Right hindlimb (tissue), 1 donor: ENCODE results near the gene SSBP1.

ENCODE experiments used
- DNase-seq: peaks from one replicate; pipeline ENCODE4 v3.0.0-alpha.2; 2018

Gene SSBP1

DNA sequence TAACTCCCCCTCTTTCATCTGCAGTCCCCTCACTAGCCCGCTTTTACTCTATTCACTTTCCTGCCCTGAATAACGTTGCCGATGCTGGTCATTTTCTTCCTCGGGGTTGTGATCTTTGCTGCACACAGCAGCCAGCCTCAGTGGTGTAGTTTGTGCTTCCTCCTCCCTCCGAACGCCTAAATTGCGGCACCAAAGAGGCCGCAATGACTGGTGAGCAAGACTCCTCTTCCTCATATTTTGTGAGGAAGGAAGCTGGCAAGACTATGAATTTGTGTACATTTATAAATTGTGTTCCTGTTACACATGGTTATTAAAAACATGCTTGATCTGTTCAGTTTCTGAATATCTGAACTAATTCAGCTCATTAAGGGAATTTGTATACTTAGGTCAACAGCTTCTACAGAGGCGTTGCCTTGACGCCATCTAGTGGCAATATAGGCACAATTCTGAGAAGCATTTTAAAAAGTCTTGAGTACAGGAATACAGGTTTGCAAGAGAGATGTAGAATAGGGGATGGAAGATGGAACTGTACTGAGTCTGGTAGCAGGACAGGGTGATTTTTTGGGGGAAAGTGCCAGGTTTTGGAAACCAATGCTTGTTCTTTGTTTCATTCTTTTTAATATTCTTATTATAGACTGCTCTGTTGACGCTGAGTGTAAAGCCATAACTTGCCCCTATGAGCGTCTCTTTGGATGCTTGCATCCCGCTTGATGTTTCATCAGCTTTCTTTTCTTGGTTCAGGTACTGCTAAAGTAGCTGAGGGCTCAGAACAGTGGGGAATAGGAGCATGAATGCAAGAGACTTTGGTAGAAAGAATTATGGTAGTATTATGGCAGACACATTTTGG lies 47.8 kb downstream of the SSBP1 start:
- DNase-seq: no peak

DNA sequence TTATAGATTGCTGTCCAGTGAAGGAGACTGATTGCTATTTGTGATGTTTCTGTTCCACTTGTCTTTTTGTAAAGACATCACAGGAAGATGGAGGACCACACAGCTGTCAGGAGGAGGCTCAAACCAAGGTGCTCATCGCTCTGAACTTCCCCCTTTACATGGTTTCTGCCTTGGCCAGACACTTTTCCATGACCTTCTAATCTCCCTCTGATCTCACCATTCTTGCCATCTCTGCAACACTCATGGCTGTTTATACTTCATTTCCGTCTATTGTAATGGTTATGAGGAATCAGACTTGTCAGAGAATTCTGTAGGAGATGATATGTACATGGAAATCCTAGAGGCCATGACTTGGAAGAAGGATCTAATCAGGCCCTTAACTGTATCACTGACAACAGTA lies 50.1 kb downstream of the SSBP1 start:
- no peak for DNase-seq

DNA sequence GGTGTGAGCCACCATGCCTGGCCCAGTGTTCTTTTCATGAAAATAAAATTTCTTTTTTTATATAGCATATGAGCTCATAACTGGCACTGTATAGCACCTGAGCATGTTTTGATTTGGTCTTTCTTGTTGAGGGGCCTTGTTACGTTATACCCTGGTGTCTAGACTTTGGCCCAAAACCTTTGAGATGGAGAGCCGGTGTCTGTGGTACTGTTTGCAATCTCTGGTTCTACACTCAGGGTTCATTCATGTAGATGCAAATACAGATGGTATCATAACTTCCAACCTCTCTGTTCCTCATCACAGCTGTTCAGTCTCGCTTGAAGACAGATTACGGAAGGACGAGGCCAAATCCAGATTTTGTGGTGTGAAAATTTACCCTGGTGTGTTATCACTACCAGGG lies 51.8 kb downstream of the SSBP1 start, which contains the start of gene TAS2R5:
Gene TAS2R5 (plus strand): TSS at position 301 of the 400 bp plus-strand sequence. CDS start 145 bp downstream, outside the sequence.
- no peak for DNase-seq

DNA sequence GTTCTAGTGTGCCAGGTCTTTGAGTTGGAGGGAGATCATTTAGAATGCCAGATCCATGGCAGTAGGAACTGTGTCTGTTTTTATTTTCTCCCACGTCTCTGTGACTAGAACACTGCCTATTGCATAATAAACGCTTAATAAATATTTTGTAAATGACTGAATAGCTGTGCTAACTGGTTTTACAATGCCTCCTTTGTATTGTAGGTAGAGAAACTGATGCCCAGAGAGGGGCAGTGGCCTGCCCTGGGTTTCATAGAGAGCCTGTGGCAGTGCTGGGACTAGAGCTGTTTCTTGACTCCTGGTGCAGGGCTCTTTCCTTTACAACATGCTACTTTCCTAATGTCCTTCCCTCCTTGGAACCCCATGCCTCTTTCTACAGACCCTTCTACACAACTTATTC lies 54.4 kb downstream of the SSBP1 start:
- DNase-seq: no peak
